H1 (cell line): ENCODE data around the gene ALKBH3. TPM values are rescaled to one million over a fixed set of nuclear protein-coding genes. Genes with fewer than 3 reads are reported as not detected.

ENCODE experiments used
- CTCF ChIA-PET: fragments of 300-600 bp; sonication (Branson Sonifier 250); formaldehyde crosslinking; loops from one replicate; lab custom pipeline; 2021; ENCODE audit not compliant: partially characterized antibody; lab: Charles Lee
- POLR2A ChIA-PET: fragments of 300-600 bp; sonication (Branson Sonifier 250); formaldehyde crosslinking; loops from one replicate; lab custom pipeline; 2021; ENCODE audit warnings: inconsistent platforms; ENCODE audit not compliant: partially characterized antibody; lab: Charles Lee
- DNase-seq, 2 experiments: peaks; one replicate each; pipeline versions ENCODE4 v3.0.0 to v3.0.0-alpha.2; 2010 to 2022; ENCODE audit warnings: low spot score in 2 of 2, low read depth in 1 of 2, mixed read lengths in 1 of 2
- FAIRE-seq: peaks from 2 replicates; lab custom pipeline; 2011; peaks lifted over from hg19 to GRCh38; lab: Jason Lieb, UNC
- H2AFZ ChIP-seq: 2 replicates; pipeline ENCODE4 v1.8.1; 2012; ENCODE audit warnings: low read length, inconsistent platforms
- H2AK5ac ChIP-seq: 2 replicates; pipeline ENCODE4 v1.6.1; 2013; ENCODE audit warnings: low read depth, low read length
- H2BK120ac ChIP-seq: replicated peaks from 2 replicates; pipeline ENCODE3; 2013; ENCODE audit warnings: low read depth, low read length, inconsistent platforms
- H2BK12ac ChIP-seq: 2 replicates; pipeline ENCODE4 v1.6.1; 2013; ENCODE audit warnings: low read depth, low read length
- H2BK15ac ChIP-seq: 2 replicates; pipeline ENCODE4 v1.6.1; 2013; ENCODE audit warnings: low read length
- H2BK20ac ChIP-seq: 2 replicates; pipeline ENCODE4 v1.6.1; 2013; ENCODE audit warnings: low read length
- H2BK5ac ChIP-seq: 2 replicates; pipeline ENCODE4 v1.6.1; 2013; ENCODE audit warnings: low read depth, low read length
- H3K14ac ChIP-seq: 2 replicates; pipeline ENCODE4 v1.6.1; 2013; ENCODE audit warnings: inconsistent platforms; ENCODE audit not compliant: insufficient read length
- H3K18ac ChIP-seq: 2 replicates; pipeline ENCODE4 v1.6.1; 2013; ENCODE audit warnings: low read length; ENCODE audit errors: extremely low read depth
- H3K23ac ChIP-seq: 2 replicates; pipeline ENCODE4 v1.6.1; 2013; ENCODE audit warnings: inconsistent platforms; ENCODE audit not compliant: insufficient read length
- H3K23me2 ChIP-seq: 2 replicates; pipeline ENCODE4 v1.6.1; 2013; ENCODE audit warnings: low read depth, low read length
- H3K27ac ChIP-seq: 2 replicates; pipeline ENCODE4 v1.6.1; 2011; ENCODE audit warnings: low read depth, low read length, inconsistent platforms
- H3K27me3 ChIP-seq, 4 experiments: replicated peaks in 1 of 4; 1 replicate in 1 of 4; 2 replicates in 3 of 4; pipeline versions ENCODE4 v1.6.1 to v1.8.1; 2011 to 2013; ENCODE audit warnings: low read length in 3 of 4, mild to moderate bottlenecking in 3 of 4, inconsistent platforms in 2 of 4, mixed read lengths in 2 of 4, moderate library complexity in 1 of 4; ENCODE audit not compliant: control insufficient read depth in 3 of 4, insufficient read depth in 3 of 4; ENCODE audit errors: extremely low read depth in 1 of 4
- H3K36me3 ChIP-seq, 4 experiments: 2 replicates each; pipeline versions ENCODE4 v1.6.1 to v1.8.1; 2011 to 2013; ENCODE audit warnings: mild to moderate bottlenecking in 4 of 4, low read length in 3 of 4, moderate library complexity in 2 of 4, control low read depth in 1 of 4, inconsistent platforms in 1 of 4; ENCODE audit not compliant: insufficient read depth in 4 of 4, control insufficient read depth in 2 of 4
- H3K4ac ChIP-seq: replicated peaks from 2 replicates; pipeline ENCODE3; 2013; ENCODE audit warnings: low read length, low read depth, mixed read lengths, inconsistent platforms; ENCODE audit not compliant: insufficient read length
- H3K4me1 ChIP-seq, 4 experiments: replicated peaks in 1 of 4; 1 replicate in 1 of 4; 2 replicates in 3 of 4; pipeline versions ENCODE4 v1.6.1 to v1.8.1; 2011 to 2013; ENCODE audit warnings: low read length in 3 of 4, inconsistent platforms in 2 of 4, mixed read lengths in 1 of 4; ENCODE audit not compliant: insufficient read depth in 4 of 4, control insufficient read depth in 3 of 4
- H3K4me2 ChIP-seq, 2 experiments: 2 replicates each; pipeline versions ENCODE4 v1.6.1 to v1.8.1; 2011 to 2013; ENCODE audit warnings: low read depth in 2 of 2, low read length in 2 of 2, control low read depth in 1 of 2, inconsistent platforms in 1 of 2, mild to moderate bottlenecking in 1 of 2; ENCODE audit not compliant: insufficient read depth in 1 of 2
- H3K4me3 ChIP-seq, 4 experiments: fragments of 200-600, 300-600 bp in 1 of 4; sonication (generic), shearing (Covaris generic), sonication (Bioruptor Twin) in 1 of 4; 2 replicates each; pipeline versions ENCODE4 v1.5.1 to v1.8.1; 2011 to 2016; ENCODE audit warnings: low read length in 4 of 4, low read depth in 3 of 4, control low read depth in 2 of 4, inconsistent platforms in 2 of 4, mild to moderate bottlenecking in 2 of 4, mixed read lengths in 1 of 4, moderate library complexity in 1 of 4; ENCODE audit not compliant: insufficient read depth in 2 of 4; ENCODE audit errors: extremely low read depth in 1 of 4
- H3K56ac ChIP-seq: replicated peaks from 2 replicates; pipeline ENCODE3; 2013; ENCODE audit warnings: low read depth, mild to moderate bottlenecking, mixed read lengths, low read length, inconsistent platforms; ENCODE audit not compliant: insufficient read length
- H3K79me1 ChIP-seq: 2 replicates; pipeline ENCODE4 v1.6.1; 2013; ENCODE audit warnings: low read depth, low read length, control low read depth
- H3K79me2 ChIP-seq, 2 experiments: 2 replicates each; pipeline versions ENCODE4 v1.6.1 to v1.8.1; 2012 to 2013; ENCODE audit warnings: low read length in 2 of 2, mild to moderate bottlenecking in 2 of 2, inconsistent platforms in 1 of 2; ENCODE audit not compliant: insufficient read depth in 2 of 2, control insufficient read depth in 1 of 2
- H3K9ac ChIP-seq, 4 experiments: replicated peaks in 1 of 4; 1 replicate in 1 of 4; 2 replicates in 3 of 4; pipeline versions ENCODE4 v1.6.1 to v1.8.1; 2011 to 2013; ENCODE audit warnings: low read depth in 3 of 4, low read length in 3 of 4, control low read depth in 2 of 4, mild to moderate bottlenecking in 2 of 4, moderate library complexity in 2 of 4, inconsistent platforms in 1 of 4; ENCODE audit errors: extremely low read depth in 1 of 4
- H3K9me3 ChIP-seq, 2 experiments: 2 replicates each; pipeline versions ENCODE4 v1.6.1 to v1.8.1; 2012 to 2013; ENCODE audit warnings: mild to moderate bottlenecking in 2 of 2, moderate library complexity in 2 of 2, control low read depth in 1 of 2, inconsistent platforms in 1 of 2, low read depth in 1 of 2, low read length in 1 of 2, mixed read lengths in 1 of 2; ENCODE audit not compliant: insufficient read depth in 2 of 2
- H4K20me1 ChIP-seq, 2 experiments: replicated peaks in 1 of 2; 2 replicates each; pipeline versions ENCODE3 to v1.8.1; 2011 to 2013; ENCODE audit warnings: inconsistent platforms in 2 of 2, low read length in 2 of 2, mild to moderate bottlenecking in 1 of 2; ENCODE audit not compliant: insufficient read depth in 2 of 2, control insufficient read depth in 1 of 2
- H4K5ac ChIP-seq: 2 replicates; pipeline ENCODE4 v1.6.1; 2013; ENCODE audit warnings: low read length, low read depth, mixed read lengths, inconsistent platforms; ENCODE audit not compliant: insufficient read length
- H4K8ac ChIP-seq: 2 replicates; pipeline ENCODE4 v1.8.0; 2013; ENCODE audit warnings: mild to moderate bottlenecking, moderate library complexity, low read length, inconsistent platforms; ENCODE audit not compliant: insufficient read depth; ENCODE audit errors: extremely low read depth
- H4K91ac ChIP-seq: replicated peaks from 2 replicates; pipeline ENCODE3; 2013; ENCODE audit warnings: low read length, mixed read lengths, inconsistent platforms; ENCODE audit not compliant: insufficient read length
- BACH1 ChIP-seq: IDR thresholded peaks from 2 replicates; pipeline ENCODE4 v1.6.1; 2012; ENCODE audit warnings: low read length, improper control_type of control experiment
- CHD2 ChIP-seq: IDR thresholded peaks from 2 replicates; pipeline ENCODE4 v1.6.1; 2012; ENCODE audit warnings: low read length, improper control_type of control experiment
- GABPA ChIP-seq: IDR thresholded peaks from 2 replicates; pipeline ENCODE4 v1.6.1; 2011; ENCODE audit warnings: mild to moderate bottlenecking, low read length, moderate library complexity, borderline replicate concordance; ENCODE audit not compliant: insufficient read depth
- HDAC2 ChIP-seq, 2 experiments: fragments of 300-600 bp in 1 of 2; sonication (generic) in 1 of 2; IDR thresholded peaks; 2 replicates each; pipeline ENCODE4 v1.6.1; 2011 to 2012; ENCODE audit warnings: low read depth in 2 of 2, low read length in 2 of 2, mild to moderate bottlenecking in 2 of 2, moderate library complexity in 2 of 2, borderline replicate concordance in 1 of 2, inconsistent platforms in 1 of 2
- JUN ChIP-seq: IDR thresholded peaks from 2 replicates; pipeline ENCODE4 v1.6.1; 2011; ENCODE audit warnings: low read depth, mild to moderate bottlenecking, improper control_type of control experiment, low read length
- KDM4A ChIP-seq: IDR thresholded peaks from one replicate; pipeline ENCODE4 v1.7.1; 2012; ENCODE audit warnings: low read depth, mild to moderate bottlenecking, moderate library complexity, low read length, inconsistent platforms; ENCODE audit not compliant: severe bottlenecking
- POLR2AphosphoS5 ChIP-seq: IDR thresholded peaks from 2 replicates; pipeline ENCODE4 v1.6.1; 2011; ENCODE audit warnings: low read depth, low read length
- RAD21 ChIP-seq, 2 experiments: IDR thresholded peaks in 1 of 2; conservative IDR thresholded peaks in 1 of 2; 2 replicates each; pipeline ENCODE4 v1.6.1; 2011; ENCODE audit warnings: low read depth in 2 of 2, low read length in 2 of 2, improper control_type of control experiment in 1 of 2, inconsistent platforms in 1 of 2, mild to moderate bottlenecking in 1 of 2, moderate library complexity in 1 of 2
- SRF ChIP-seq: IDR thresholded peaks from 2 replicates; pipeline ENCODE4 v1.6.1; 2011; ENCODE audit warnings: mild to moderate bottlenecking, low read depth, low read length, moderate library complexity
- TCF12 ChIP-seq: IDR thresholded peaks from 2 replicates; pipeline ENCODE4 v1.6.1; 2011; ENCODE audit warnings: low read depth, mild to moderate bottlenecking, low read length
- TEAD4 ChIP-seq: IDR thresholded peaks from 2 replicates; pipeline ENCODE4 v1.6.1; 2012; ENCODE audit warnings: low read depth, low read length, inconsistent platforms, mixed read lengths
- YY1 ChIP-seq: IDR thresholded peaks from 2 replicates; pipeline ENCODE4 v1.6.1; 2011; ENCODE audit warnings: low read depth, mild to moderate bottlenecking, low read length
- WGBS, 2 experiments: shearing (Covaris generic) in 1 of 2; methylation state at CpG; one replicate each; pipeline versions ENCODE4 v1.1.6 to v1.1.7; 2013 to 2015; ENCODE audit warnings: low lambda C conversion rate in 2 of 2, mixed read lengths in 2 of 2, inconsistent platforms in 1 of 2, low coverage in 1 of 2, missing lambda C conversion rate in 1 of 2; ENCODE audit not compliant: insufficient replicate concordance in 2 of 2, insufficient coverage in 1 of 2, insufficient read length in 1 of 2; ENCODE audit errors: extremely low coverage in 1 of 2, missing lambda C conversion rate in 1 of 2; 5-methylcytosine and 5-hydroxymethylcytosine counted together
- polyA plus RNA-seq, 7 experiments: library from polyadenylated mRNA; depleted of rRNA in 3 of 7; stranded (reverse) in 5 of 7; unstranded in 2 of 7; fragments of >200 nt in 5 of 7; fragments of 200-250 nt in 2 of 7; gene quantifications; 1 replicate in 5 of 7; 2 replicates in 1 of 7; 4 replicates in 1 of 7; pipeline versions ENCODE4 v1.2.1 to v1.2.3, GENCODE V29; 2011 to 2013; ENCODE audit warnings: missing spikeins in 2 of 7, mixed read lengths in 2 of 7
- total RNA-seq: library from RNA; stranded (reverse); fragmentation: NEBNext Ultra II Directional; extraction: Animal tissue kit (Norgen Biotek cat#: 25700); gene quantifications from 2 replicates; pipeline ENCODE4 v1.2.1, GENCODE V29; 2021

The ALKBH3 gene
- total and polyA plus RNA-seq, 2 of the 8 experiments (the other 6 are each of a cell fraction or from before 2014, with no cell fraction given), result 10.5 to 11.4 TPM

GRCh38 chr11:43832536-43832935 is 48.1 kb upstream of the ALKBH3 start:
- Histone ChIP-seq H3K4ac (no peak overlapping the region), H3K14ac (no peak overlapping the region), H3K27ac (no peak overlapping the region)
- no peak for DNase-seq
- WGBS, 2 experiments, result 87% methylated on average over 4 of the region's 4 CpGs; no CpG with 5 or more reads in 1 of the 2 experiments
- no peak for TF ChIP-seq KDM4A
- no peak for TF ChIP-seq JUN
- TF ChIP-seq TEAD4, result no peak
- no peak for TF ChIP-seq YY1
- no peak for TF ChIP-seq HDAC2 (IDR thresholded peaks at IDR 0.05; ENCODE audit: borderline replicate concordance in 1 of 2, low read depth in 2 of 2, low read length in 2 of 2)
- no peak for TF ChIP-seq RAD21 (IDR thresholded peaks at IDR 0.05 in 1 of 2, conservative IDR thresholded peaks at IDR 0.05 in 1 of 2; ENCODE audit: low read depth in 2 of 2, low read length in 2 of 2)
- no peak for TF ChIP-seq TCF12
- no peak for TF ChIP-seq CHD2
- TF ChIP-seq SRF, result no peak
- no peak for TF ChIP-seq GABPA
- TF ChIP-seq POLR2AphosphoS5, result no peak
- TF ChIP-seq BACH1, result no peak
- TF ChIP-seq, all 59 proteins: peak for 0
- H2AFZ ChIP-seq, result no peak overlapping the region
- no peaks in the 10 kb centered on the region for H3K4me1 ChIP-seq
- H3K23me2 ChIP-seq, result no peaks in the 10 kb centered on the region
- H3K9me3 ChIP-seq, result no peaks in the 10 kb centered on the region
- no peak overlapping the region for H3K18ac ChIP-seq
- CTCF ChIA-PET, result interaction anchor here (0.6 to 5.4 kb wide), 3 partner anchors 18 to 239 kb away, joined by 3 to 38 read pairs (median 4); no protein-coding TSS in a partner anchor
- H3K4me3 ChIP-seq, result no peak overlapping the region
- no peak overlapping the region for H3K23ac ChIP-seq
- no peak overlapping the region for H2BK120ac ChIP-seq
- H4K91ac ChIP-seq, result no peak overlapping the region
- H3K56ac ChIP-seq, result no peak overlapping the region
- no peak overlapping the region for H2BK12ac ChIP-seq
- POLR2A ChIA-PET, result interaction anchor here (1.0 to 1.2 kb wide), 2 partner anchors 16 to 17 kb away, joined by 3 to 4 read pairs; no protein-coding TSS in a partner anchor
- H3K79me1 ChIP-seq, result no peaks in the 10 kb centered on the region
- H2BK5ac ChIP-seq, result no peak overlapping the region
- H3K4me2 ChIP-seq, result no peak overlapping the region
- H4K5ac ChIP-seq, result no peak overlapping the region
- no peak overlapping the region for H2BK15ac ChIP-seq
- no peaks in the 10 kb centered on the region; a peak in 2 of 8 replicates for H3K36me3 ChIP-seq
- no peaks in the 10 kb centered on the region for H3K79me2 ChIP-seq
- no peak overlapping the region for H3K9ac ChIP-seq
- no peaks in the 10 kb centered on the region for H4K20me1 ChIP-seq
- no peak for FAIRE-seq
- H3K27me3 ChIP-seq, result no peaks in the 10 kb centered on the region
- H4K8ac ChIP-seq, result no peak overlapping the region
- no peak overlapping the region for H2AK5ac ChIP-seq
- no peak overlapping the region for H2BK20ac ChIP-seq
